GM21528 (cell line): ENCODE measurements around the gene WDR86.

Experiments
- ATAC-seq: cut with Tn5 transposase; IDR thresholded peaks from one replicate; pipeline ENCODE4 v1.9.1; 2021; ENCODE audit warnings: mild to moderate bottlenecking, moderate library complexity; ENCODE audit not compliant: unreplicated experiment, low FRiP score

WDR86 gene

GRCh38 chr7:151409667-151410404, at the start of gene WDR86:
TSS of gene WDR86 (minus strand) at chr7:151410038. CDS start at chr7:151409589, 449 bp downstream.
- no peak for ATAC-seq

GRCh38 chr7:151457534-151457933, 47.7 kb upstream of the WDR86 start:
- ATAC-seq = no peak

GRCh38 chr7:151456782-151457181, 46.9 kb upstream of the WDR86 start:
- no peak for ATAC-seq

- no peak for ATAC-seq
Measured at GRCh38 chr7:151456276-151456675, 46.4 kb upstream of the WDR86 start.

GRCh38 chr7:151455690-151456089, 45.9 kb upstream of the WDR86 start:
- no peak for ATAC-seq

- ATAC-seq = no peak
Measured at GRCh38 chr7:151454932-151455530, 45.2 kb upstream of the WDR86 start.

- no peak for ATAC-seq
Measured at GRCh38 chr7:151454305-151454704, 44.5 kb upstream of the WDR86 start.

GRCh38 chr7:151453326-151453791, 43.5 kb upstream of the WDR86 start:
- no peak for ATAC-seq

- ATAC-seq = no peak
Measured at GRCh38 chr7:151452680-151453325, 43.0 kb upstream of the WDR86 start.

GRCh38 chr7:151451626-151452571, 42.1 kb upstream of the WDR86 start:
- ATAC-seq = no peak

GRCh38 chr7:151451156-151451555, 41.3 kb upstream of the WDR86 start:
- no peak for ATAC-seq

GRCh38 chr7:151449990-151450389, 40.2 kb upstream of the WDR86 start:
- no peak for ATAC-seq

GRCh38 chr7:151448261-151449252, 38.7 kb upstream of the WDR86 start:
- no peak for ATAC-seq

GRCh38 chr7:151447901-151448260, 38.0 kb upstream of the WDR86 start:
- no peak for ATAC-seq

- ATAC-seq = no peak
Measured at GRCh38 chr7:151447312-151447711, 37.5 kb upstream of the WDR86 start.

- no peak for ATAC-seq
Measured at GRCh38 chr7:151446412-151446811, 36.6 kb upstream of the WDR86 start.

GRCh38 chr7:151444632-151445031, 34.8 kb upstream of the WDR86 start:
- ATAC-seq = no peak

GRCh38 chr7:151442776-151443496, 33.1 kb upstream of the WDR86 start:
- ATAC-seq = no peak
